ENCODE data around the gene SLC9A9.

SLC9A9 gene

DNA sequence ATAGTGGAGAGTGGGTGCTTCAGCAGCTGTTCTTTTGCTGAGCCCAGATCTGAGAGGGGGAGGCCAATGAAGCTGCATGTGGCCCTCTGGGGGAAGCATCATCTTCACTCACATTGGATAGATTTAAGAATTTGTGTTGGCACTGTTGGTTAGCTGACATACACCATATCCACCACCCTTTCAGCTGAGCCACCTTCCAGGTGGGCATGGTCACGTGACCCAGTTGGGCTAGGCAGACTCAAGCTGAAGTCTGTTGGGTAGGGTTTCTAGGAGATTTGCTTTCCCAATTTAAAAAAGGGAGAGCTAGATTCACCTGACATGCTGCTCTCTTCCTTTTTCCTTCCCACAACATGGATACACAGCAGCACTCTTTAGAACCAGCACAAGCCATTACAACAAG lies 417.7 kb downstream of the SLC9A9 start:
- Histone ChIP-seq H3K4me3 (ENCODE audit: low read length) (no peak overlapping the region), H3K36me3 (ENCODE audit: insufficient read depth, low read length) (no peaks in the 10 kb centered on the region), H3K9ac (ENCODE audit: low read depth, low read length) (no peak overlapping the region), H3K27me3 (ENCODE audit: control insufficient read depth, insufficient read depth, low read length) (no peaks in the 10 kb centered on the region), H3K4me1 (ENCODE audit: control insufficient read depth, insufficient read depth, low read length) (peaks cover 2% of the 10 kb centered on the region), H3K9me3 (replicated peaks; ENCODE audit: low read length) (no peaks in the 10 kb centered on the region), H3K4me2 (ENCODE audit: low read length) (no peak overlapping the region)

DNA sequence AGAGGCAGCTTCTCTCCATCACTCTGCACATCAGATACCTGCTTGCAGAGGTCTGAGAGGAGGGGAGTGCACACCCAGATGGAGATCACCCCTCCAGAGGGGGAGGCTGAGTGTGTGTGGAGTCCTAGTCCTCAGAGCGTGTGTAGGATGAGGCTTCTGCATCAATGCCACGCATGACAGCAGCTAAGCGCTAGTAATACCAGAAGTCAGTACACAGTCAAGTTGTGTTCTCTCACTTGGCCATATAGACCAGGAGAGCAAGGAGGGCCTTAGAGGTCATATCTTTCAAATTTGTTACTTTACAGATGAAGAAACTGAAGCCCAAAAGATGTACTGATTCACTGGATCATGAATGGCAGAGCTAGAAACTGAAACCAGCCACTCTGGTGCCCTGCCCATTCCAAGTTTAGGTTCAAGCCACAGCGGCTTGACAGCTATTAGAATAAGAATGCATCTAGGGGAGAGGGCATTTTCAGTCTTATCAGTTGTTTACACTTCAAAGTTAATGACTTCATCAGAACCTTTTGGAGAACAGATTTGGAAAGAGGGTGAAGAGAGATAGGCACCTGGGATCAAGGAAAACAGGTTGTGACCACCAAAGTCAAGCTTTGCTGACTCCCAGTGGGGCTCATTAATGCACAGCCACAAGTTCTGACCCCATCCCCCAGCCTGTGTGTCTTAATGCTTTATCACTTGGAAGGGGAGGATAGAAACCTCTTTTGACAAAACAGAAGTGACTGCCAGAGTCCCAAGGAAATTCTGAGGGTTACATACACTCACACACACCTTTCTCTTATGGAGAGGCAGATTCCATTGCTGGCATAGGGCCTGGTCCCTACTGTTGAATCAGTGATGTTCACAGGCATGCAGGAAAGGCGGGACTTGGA lies 418.4 kb downstream of the SLC9A9 start:
- no peak overlapping the region for H3K4me2 ChIP-seq (ENCODE audit: low read length)
- no peaks in the 10 kb centered on the region for H3K27me3 ChIP-seq (ENCODE audit: control insufficient read depth, insufficient read depth, low read length)
- H3K4me3 ChIP-seq (ENCODE audit: low read length), result no peak overlapping the region
- no peak overlapping the region for H3K9ac ChIP-seq (ENCODE audit: low read depth, low read length)
- no peaks in the 10 kb centered on the region for H3K9me3 ChIP-seq (replicated peaks; ENCODE audit: low read length)
- no peaks in the 10 kb centered on the region for H3K36me3 ChIP-seq (ENCODE audit: insufficient read depth, low read length)
- peaks cover 2% of the 10 kb centered on the region for H3K4me1 ChIP-seq (ENCODE audit: control insufficient read depth, insufficient read depth, low read length)

DNA sequence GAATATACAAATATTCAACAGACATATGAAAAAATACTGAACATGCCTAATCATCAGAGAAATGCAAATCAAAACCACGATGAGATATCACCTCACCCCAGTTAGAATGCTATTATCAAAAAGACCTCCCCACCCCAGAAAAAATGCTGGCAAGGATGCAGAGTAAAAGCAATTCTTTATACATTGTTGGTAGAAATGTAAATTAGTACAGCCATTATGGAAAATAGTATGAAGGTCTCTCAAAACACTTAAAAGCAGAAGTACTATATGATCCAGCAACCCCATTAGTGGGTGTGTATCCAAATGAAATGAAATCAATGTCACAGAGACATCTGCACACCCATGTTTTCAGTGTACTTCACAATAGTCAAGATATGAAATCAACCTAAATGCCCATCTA lies 420.0 kb downstream of the SLC9A9 start:
- no peak overlapping the region for H3K4me3 ChIP-seq (ENCODE audit: low read length)
- H3K4me2 ChIP-seq (ENCODE audit: low read length), result no peak overlapping the region
- no peak overlapping the region for H3K9ac ChIP-seq (ENCODE audit: low read depth, low read length)
- peaks cover 2% of the 10 kb centered on the region for H3K4me1 ChIP-seq (ENCODE audit: control insufficient read depth, insufficient read depth, low read length)
- H3K36me3 ChIP-seq (ENCODE audit: insufficient read depth, low read length), result no peaks in the 10 kb centered on the region
- H3K9me3 ChIP-seq (replicated peaks; ENCODE audit: low read length), result no peaks in the 10 kb centered on the region
- no peaks in the 10 kb centered on the region for H3K27me3 ChIP-seq (ENCODE audit: control insufficient read depth, insufficient read depth, low read length)

DNA sequence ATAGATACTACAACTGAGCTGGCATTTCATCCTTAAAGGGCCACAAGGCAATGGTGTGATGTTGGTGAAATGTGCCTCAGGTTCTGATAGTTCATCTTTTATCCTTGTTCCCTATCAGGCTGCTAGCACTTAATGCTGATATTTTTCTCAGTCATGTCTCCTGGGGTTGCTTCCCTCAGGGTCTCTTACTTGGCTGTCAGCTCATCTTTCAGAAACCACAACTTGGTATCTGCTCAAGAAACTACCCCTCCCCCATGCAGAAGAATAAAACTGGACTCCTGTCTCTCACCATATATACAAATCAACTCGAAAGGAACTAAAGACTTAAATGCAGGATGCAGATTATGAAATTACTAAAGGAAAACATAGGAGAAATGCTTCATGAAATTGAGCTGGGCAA lies 420.6 kb downstream of the SLC9A9 start:
- Histone ChIP-seq H3K4me3 (ENCODE audit: low read length) (no peak overlapping the region), H3K4me2 (ENCODE audit: low read length) (no peak overlapping the region), H3K9ac (ENCODE audit: low read depth, low read length) (no peak overlapping the region), H3K27me3 (ENCODE audit: control insufficient read depth, insufficient read depth, low read length) (no peaks in the 10 kb centered on the region), H3K9me3 (replicated peaks; ENCODE audit: low read length) (no peaks in the 10 kb centered on the region), H3K4me1 (ENCODE audit: control insufficient read depth, insufficient read depth, low read length) (peaks cover 2% of the 10 kb centered on the region), H3K36me3 (ENCODE audit: insufficient read depth, low read length) (no peaks in the 10 kb centered on the region)

DNA sequence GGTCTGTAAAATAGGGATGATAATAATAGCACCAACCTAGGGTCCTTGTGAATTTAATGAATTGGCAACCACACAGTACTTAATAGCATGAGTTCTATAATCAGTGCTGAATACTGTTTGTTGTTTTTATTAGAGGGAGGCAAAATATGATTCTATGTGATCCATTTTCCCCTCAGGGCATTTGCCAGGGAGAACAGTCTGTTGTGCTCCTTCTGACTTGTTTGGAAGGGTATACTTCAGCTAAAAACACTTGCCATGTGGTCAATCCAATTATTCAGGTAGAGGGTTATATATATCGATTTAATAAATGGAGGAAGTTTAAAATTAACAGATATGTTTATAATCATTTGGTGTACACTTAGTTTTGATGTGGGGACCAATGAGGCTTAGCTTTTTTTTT lies 423.4 kb downstream of the SLC9A9 start:
- no peaks in the 10 kb centered on the region for H3K27me3 ChIP-seq (ENCODE audit: control insufficient read depth, insufficient read depth, low read length)
- H3K4me2 ChIP-seq (ENCODE audit: low read length), result no peak overlapping the region
- H3K4me3 ChIP-seq (ENCODE audit: low read length), result no peak overlapping the region
- H3K9ac ChIP-seq (ENCODE audit: low read depth, low read length), result no peak overlapping the region
- H3K9me3 ChIP-seq (replicated peaks; ENCODE audit: low read length), result no peaks in the 10 kb centered on the region
- no peaks in the 10 kb centered on the region for H3K36me3 ChIP-seq (ENCODE audit: insufficient read depth, low read length)
- H3K4me1 ChIP-seq (ENCODE audit: control insufficient read depth, insufficient read depth, low read length), result peaks cover 13% of the 10 kb centered on the region

DNA sequence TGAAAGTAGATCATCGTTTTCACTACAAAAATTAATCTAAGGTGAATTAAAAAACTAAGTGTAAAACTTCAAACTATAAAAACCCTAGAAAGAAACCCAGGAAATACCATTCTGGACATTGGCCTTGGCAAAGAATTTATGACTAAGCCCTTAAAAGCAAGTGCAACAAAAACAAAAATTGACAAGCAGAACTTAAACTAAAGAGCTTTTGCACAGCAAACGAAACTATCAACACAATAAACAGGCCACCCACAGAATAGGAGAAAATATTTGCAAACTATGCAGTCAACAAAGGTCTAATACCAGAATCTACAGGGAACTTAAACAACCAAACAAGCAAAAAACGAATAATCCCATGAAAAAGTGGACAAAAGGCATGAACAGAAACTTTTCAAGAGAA lies 426.7 kb downstream of the SLC9A9 start:
- Histone ChIP-seq H3K9me3 (replicated peaks; ENCODE audit: low read length) (no peaks in the 10 kb centered on the region), H3K4me1 (ENCODE audit: control insufficient read depth, insufficient read depth, low read length) (peaks cover 13% of the 10 kb centered on the region), H3K4me2 (ENCODE audit: low read length) (peak overlapping the region; percentile 59), H3K9ac (ENCODE audit: low read depth, low read length) (no peak overlapping the region), H3K4me3 (ENCODE audit: low read length) (peak overlapping the region; percentile 3), H3K36me3 (ENCODE audit: insufficient read depth, low read length) (no peaks in the 10 kb centered on the region), H3K27me3 (ENCODE audit: control insufficient read depth, insufficient read depth, low read length) (no peaks in the 10 kb centered on the region)

DNA sequence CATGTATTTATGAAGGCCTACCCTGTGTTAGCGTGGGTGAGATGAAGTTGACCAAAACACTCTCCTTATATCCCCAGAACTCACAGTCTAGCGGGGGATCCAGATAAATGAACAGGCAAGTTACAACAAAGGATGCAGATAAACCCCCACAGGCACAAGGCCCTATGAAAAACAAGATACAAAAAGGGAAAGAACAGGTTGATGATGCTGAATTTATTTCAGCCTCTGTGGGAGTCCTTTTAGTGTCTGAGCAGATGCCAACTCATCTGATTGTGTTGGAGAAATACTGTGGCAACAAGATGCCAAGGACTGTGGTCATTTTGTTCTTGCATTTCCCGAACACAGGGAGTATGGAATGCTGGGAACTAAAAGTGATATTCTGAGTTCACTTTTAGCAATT lies 428.7 kb downstream of the SLC9A9 start:
- Histone ChIP-seq H3K4me1 (ENCODE audit: control insufficient read depth, insufficient read depth, low read length) (peaks cover 13% of the 10 kb centered on the region), H3K9me3 (replicated peaks; ENCODE audit: low read length) (no peaks in the 10 kb centered on the region), H3K4me2 (ENCODE audit: low read length) (no peak overlapping the region), H3K27me3 (ENCODE audit: control insufficient read depth, insufficient read depth, low read length) (no peaks in the 10 kb centered on the region), H3K4me3 (ENCODE audit: low read length) (no peak overlapping the region), H3K9ac (ENCODE audit: low read depth, low read length) (no peak overlapping the region), H3K36me3 (ENCODE audit: insufficient read depth, low read length) (no peaks in the 10 kb centered on the region)

DNA sequence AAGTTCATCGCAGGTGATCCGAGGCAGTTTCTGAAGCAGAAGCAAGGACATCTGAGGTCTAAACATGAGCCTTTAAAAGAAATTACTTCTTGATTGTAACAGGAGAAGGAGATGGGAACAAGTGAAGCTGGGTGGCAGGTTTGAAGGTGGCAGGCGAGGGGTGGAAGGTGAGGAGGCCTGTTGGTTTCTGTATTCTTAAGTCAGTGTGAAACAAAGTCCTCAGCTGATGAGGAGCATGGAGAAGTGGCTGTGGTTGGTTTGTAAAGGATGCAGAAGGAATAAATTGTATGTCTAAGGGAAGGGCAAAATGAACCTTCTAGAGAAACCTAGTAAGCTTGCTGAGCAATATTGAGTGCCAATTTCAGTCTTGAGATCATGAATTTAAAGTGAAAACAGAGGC lies 429.9 kb downstream of the SLC9A9 start:
- no peaks in the 10 kb centered on the region for H3K27me3 ChIP-seq (ENCODE audit: control insufficient read depth, insufficient read depth, low read length)
- H3K4me3 ChIP-seq (ENCODE audit: low read length), result no peak overlapping the region
- H3K9me3 ChIP-seq (replicated peaks; ENCODE audit: low read length), result no peaks in the 10 kb centered on the region
- H3K36me3 ChIP-seq (ENCODE audit: insufficient read depth, low read length), result no peaks in the 10 kb centered on the region
- no peak overlapping the region for H3K9ac ChIP-seq (ENCODE audit: low read depth, low read length)
- H3K4me1 ChIP-seq (ENCODE audit: control insufficient read depth, insufficient read depth, low read length), result peaks cover 13% of the 10 kb centered on the region
- H3K4me2 ChIP-seq (ENCODE audit: low read length), result no peak overlapping the region

DNA sequence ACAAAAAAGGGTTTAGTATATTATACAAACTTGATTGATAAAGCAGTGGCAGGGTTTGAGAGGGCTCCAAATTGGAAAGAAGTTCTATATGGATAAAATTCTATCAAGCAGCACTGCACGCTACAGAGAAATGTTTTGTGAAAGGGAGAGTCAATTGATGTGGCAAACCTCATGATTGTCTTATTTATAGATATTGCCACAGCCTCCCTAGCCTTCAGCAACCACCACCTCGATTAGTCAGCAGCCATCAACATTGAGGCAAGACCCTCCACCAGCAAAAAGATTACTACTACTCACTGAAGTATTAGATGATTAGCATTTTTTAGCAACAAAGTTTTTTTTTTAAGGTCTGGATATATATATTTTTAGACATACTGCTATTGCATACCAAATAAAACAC lies 432.0 kb downstream of the SLC9A9 start:
- Histone ChIP-seq H3K36me3 (ENCODE audit: insufficient read depth, low read length) (no peaks in the 10 kb centered on the region), H3K4me1 (ENCODE audit: control insufficient read depth, insufficient read depth, low read length) (peaks cover 3% of the 10 kb centered on the region)

DNA sequence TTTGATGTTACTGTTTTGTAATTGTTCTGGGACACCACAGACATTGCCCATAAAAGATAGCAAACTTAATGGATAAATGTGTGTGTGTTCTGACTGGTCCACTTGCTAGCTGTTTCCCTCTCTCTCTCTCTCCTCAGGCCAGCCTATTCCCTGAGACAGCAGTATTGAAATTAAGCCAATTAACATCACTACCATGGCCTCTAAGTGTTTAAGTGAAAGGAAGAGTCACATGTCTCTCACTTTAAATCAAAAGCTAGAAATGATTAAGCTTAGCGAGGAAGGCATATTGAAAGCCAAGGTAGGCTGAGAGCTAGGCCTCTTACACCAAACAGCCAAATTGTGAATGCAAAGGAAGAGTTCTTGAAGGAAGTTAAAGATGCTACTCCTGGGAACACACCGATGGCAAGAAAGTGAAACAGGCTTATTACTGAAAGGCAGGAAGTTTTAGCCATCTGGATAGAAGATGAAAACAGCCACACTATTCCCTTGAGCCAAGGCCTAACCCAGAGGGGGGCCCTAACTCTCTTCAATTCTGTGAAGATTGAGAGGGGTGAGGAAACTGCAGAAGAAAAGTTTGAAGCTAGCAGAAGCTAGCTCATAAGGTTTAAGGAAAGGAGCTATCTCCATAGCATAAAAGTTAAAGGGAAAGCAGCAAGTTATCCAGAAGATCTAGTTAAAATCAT lies 433.6 kb downstream of the SLC9A9 start:
- Histone ChIP-seq H3K4me2 (ENCODE audit: low read length) (no peak overlapping the region), H3K9me3 (replicated peaks; ENCODE audit: low read length) (no peaks in the 10 kb centered on the region), H3K9ac (ENCODE audit: low read depth, low read length) (no peak overlapping the region), H3K4me3 (ENCODE audit: low read length) (no peak overlapping the region), H3K36me3 (ENCODE audit: insufficient read depth, low read length) (no peaks in the 10 kb centered on the region), H3K27me3 (ENCODE audit: control insufficient read depth, insufficient read depth, low read length) (no peaks in the 10 kb centered on the region), H3K4me1 (ENCODE audit: control insufficient read depth, insufficient read depth, low read length) (no peaks in the 10 kb centered on the region)

More for the DNA sequence above, 432.0 kb downstream of the SLC9A9 start:
- Histone ChIP-seq H3K9ac (ENCODE audit: low read depth, low read length) (no peak overlapping the region), H3K27me3 (ENCODE audit: control insufficient read depth, insufficient read depth, low read length) (no peaks in the 10 kb centered on the region), H3K9me3 (replicated peaks; ENCODE audit: low read length) (no peaks in the 10 kb centered on the region), H3K4me3 (ENCODE audit: low read length) (no peak overlapping the region), H3K4me2 (ENCODE audit: low read length) (no peak overlapping the region)

DNA sequence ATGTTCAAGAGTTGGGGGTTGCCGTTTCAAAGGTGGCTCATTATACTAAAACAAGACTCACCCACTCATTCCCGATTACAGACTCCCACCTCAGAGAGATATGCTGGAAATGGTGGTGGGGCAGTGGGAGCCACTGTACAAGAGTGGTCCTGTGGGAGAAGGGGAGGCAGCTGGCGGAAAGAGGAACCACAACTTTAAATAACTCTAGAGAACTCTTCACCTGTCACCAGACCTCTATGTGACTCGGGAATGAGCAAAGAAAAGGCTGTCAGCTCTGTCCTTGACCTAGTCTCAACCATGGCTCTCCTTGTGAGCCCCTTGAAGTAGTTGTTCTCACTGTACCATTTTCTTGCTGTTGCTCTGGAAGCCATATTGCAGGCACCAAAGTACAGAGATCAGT lies 434.9 kb downstream of the SLC9A9 start:
- Histone ChIP-seq H3K27me3 (ENCODE audit: control insufficient read depth, insufficient read depth, low read length) (no peaks in the 10 kb centered on the region), H3K9ac (ENCODE audit: low read depth, low read length) (no peak overlapping the region), H3K36me3 (ENCODE audit: insufficient read depth, low read length) (no peaks in the 10 kb centered on the region), H3K4me1 (ENCODE audit: control insufficient read depth, insufficient read depth, low read length) (no peaks in the 10 kb centered on the region), H3K4me2 (ENCODE audit: low read length) (no peak overlapping the region), H3K4me3 (ENCODE audit: low read length) (no peak overlapping the region), H3K9me3 (replicated peaks; ENCODE audit: low read length) (no peaks in the 10 kb centered on the region)

DNA sequence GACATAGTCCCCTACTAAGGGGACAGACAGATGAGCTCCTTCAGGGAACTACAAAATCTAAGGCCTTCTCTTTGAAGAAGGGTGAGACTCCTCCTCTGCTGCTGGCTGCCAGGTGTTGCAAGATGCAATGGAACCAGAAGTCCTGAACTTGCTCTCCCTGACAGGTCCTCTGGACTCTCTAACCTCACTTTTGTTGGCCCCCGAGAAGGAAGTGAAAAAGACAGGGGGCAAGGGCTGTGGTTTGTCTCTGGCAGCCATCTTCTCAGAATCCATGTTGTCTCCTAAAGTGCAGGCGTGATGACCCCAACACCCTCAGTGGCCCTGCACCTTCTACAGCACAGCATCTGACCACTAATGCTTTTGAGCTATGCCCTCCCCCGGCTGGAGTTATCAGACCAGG lies 436.2 kb downstream of the SLC9A9 start:
- Histone ChIP-seq H3K9ac (ENCODE audit: low read depth, low read length) (no peak overlapping the region), H3K9me3 (replicated peaks; ENCODE audit: low read length) (no peaks in the 10 kb centered on the region), H3K4me1 (ENCODE audit: control insufficient read depth, insufficient read depth, low read length) (no peaks in the 10 kb centered on the region), H3K4me3 (ENCODE audit: low read length) (no peak overlapping the region), H3K4me2 (ENCODE audit: low read length) (no peak overlapping the region), H3K36me3 (ENCODE audit: insufficient read depth, low read length) (no peaks in the 10 kb centered on the region), H3K27me3 (ENCODE audit: control insufficient read depth, insufficient read depth, low read length) (no peaks in the 10 kb centered on the region)

Data from skeletal muscle satellite cell (primary cell).